Epithelial cell of proximal tubule (primary cell): ENCODE data around the gene PTTG1. TPM values are rescaled to one million over a fixed set of nuclear protein-coding genes. Genes with fewer than 3 reads are reported as not detected.

Source experiments
- DNase-seq: peaks from one replicate; pipeline ENCODE4 v3.0.0-alpha.2; 2011; ENCODE audit warnings: low read depth
- H3K4me3 ChIP-seq: 2 replicates; pipeline ENCODE4 v1.5.1; 2011; ENCODE audit warnings: low read depth, mild to moderate bottlenecking, low read length
- CTCF ChIP-seq: conservative IDR thresholded peaks from 2 replicates; pipeline ENCODE4 v1.5.1; 2012; ENCODE audit warnings: low read depth, mild to moderate bottlenecking, low read length
- total RNA-seq: library from RNA; depleted of rRNA; stranded (reverse); fragments of >200 nt; gene quantifications from 2 replicates; pipeline ENCODE4 v1.2.3, GENCODE V29; 2015

The PTTG1 gene
- total RNA-seq, 1 donor from 2014 or later: 963 TPM

DNA sequence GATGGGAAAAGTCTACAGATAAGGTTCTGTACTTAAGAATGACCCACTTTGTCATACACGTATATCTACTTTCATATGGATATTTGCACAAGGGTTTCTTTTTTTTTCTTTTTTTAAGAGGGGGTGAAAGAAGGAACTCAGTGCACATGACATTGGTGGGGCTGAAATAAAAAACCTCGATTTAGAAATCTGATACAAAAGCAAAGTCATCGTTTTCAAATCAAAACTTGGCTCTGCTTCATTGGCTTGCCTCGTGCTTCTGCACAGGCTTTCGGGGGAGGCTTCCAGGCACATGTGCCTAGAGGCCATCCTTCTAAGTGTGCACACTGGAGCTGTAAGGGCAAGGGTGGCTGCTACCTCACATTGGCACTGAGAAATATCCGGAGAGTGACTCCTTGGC is 31.1 kb downstream of the PTTG1 start:
- no peak for TF ChIP-seq CTCF
- no peak overlapping the region for H3K4me3 ChIP-seq
- no peak for DNase-seq

GRCh38 chr5:160453751-160454150 is 32.1 kb downstream of the PTTG1 start:
- H3K4me3 ChIP-seq: no peak overlapping the region
- DNase-seq: no peak
- no peak for TF ChIP-seq CTCF

GRCh38 chr5:160455600-160455999 is 33.9 kb downstream of the PTTG1 start:
- no peak for TF ChIP-seq CTCF
- no peak overlapping the region for H3K4me3 ChIP-seq
- DNase-seq: no peak

DNA sequence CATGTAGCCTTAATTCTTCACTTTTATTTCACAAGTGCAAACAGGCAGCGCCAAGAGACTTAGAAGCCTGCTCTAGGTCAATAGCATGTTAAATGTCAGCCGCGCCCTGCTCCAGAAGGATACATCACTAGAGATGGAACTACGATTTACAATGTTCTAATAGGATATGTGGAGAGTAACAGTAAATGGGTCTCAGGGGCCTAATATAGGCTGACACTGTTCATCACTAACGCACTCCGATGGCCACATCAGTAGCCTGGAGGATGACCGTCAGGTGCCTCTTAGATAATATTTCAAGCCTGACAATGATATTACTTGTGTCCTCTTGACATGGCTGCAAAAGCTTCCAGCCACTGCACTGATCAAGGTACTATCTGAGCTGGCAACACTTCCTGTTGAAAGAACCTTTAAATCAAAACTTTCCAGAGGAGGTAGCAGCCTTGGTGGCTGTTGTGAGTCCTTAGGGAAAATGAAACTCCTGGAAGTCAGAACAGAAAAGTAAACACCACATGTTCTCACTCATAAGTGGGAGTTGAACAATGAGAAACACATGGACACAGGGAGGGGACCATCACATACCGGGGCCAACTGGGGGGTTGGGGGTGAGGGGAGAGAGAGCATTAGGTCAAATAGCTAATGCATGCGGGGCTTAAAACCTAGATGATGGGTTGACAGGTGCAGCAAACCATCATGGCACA is 35.0 kb downstream of the PTTG1 start:
- no peak overlapping the region for H3K4me3 ChIP-seq
- no peak for DNase-seq
- TF ChIP-seq CTCF: no peak

DNA sequence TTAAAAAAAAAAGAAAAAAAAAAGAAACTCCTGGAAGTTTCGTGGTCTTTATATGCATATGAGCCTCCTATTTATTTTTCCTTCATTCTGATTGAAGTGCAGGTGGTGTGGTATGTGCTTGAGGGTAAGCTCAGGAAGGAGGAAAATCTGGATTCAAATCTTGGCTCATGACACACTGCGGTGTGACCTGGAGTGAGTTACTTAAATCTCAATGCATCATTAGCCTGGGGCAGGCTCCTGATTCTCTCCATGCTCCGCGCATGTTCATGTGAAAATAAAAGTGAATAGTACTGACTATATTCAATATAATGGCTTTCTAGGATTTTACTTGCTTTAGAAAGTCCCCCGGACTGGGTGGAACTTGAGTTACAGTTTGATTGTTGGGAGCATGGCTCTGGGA is 35.6 kb downstream of the PTTG1 start:
- TF ChIP-seq CTCF: no peak
- H3K4me3 ChIP-seq: no peak overlapping the region
- no peak for DNase-seq

DNA sequence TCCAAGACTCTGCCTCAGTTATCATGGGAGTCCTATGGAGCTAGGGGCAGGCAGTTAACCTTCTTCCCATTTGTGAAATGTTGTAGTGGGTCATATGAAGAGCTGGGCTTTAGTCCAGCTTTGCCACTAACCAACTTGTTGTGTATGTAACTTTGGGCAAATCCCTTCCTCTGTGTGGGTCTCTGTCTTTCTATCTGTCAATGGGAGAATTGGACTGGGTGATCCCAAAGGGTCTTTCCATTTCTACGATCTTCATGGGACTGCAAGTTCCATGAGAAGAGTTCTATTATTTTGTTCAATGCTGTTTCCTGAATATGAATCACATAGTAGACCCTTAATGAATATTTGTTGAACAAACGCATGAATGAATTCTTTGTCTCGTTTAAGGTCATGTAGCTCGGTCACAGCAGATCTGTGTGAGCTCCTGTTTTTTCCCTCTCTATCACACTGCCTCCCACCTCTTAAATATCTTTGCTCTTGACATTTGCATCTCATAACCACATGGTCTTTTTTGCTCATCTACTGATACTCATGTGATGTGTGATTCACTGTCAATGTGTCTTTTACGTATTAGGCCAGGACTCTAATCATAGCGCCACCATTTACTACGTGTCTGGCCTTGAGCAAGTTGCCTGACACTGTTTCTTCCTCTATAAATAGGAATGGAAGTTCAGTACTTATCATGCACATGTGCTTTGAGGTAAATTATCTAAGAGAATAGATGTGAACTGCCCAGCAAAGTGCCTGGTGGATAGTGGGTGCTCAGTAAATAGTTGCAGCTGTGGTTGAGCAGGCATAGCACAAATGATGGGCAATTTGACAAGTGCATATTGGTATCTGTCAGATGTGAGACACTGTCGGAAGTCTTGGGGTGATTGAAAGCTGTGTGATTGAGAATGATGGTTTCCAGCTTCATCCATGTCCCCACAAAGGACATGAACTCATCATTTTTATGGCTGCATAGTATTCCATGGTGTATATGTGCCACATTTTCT is 37.4 kb downstream of the PTTG1 start:
- TF ChIP-seq CTCF: no peak
- no peak for DNase-seq
- no peak overlapping the region for H3K4me3 ChIP-seq
